Posterior vena cava (tissue), 2 donors: ENCODE measurements around the gene AEBP1. TPM values are rescaled to one million over a fixed set of nuclear protein-coding genes. Genes with fewer than 3 reads are reported as not detected.

Experiments used
- DNase-seq: peaks from one replicate; pipeline ENCODE4 v3.0.0-alpha.2; 2020; ENCODE audit warnings: low spot score
- intact Hi-C, 2 donors: fragments of 100-400 bp; cut with DNase I; formaldehyde crosslinking; loops; one replicate each; pipeline versions ENCODE4 v1.14.1 to v1.14.2; 2022 to 2023
- total RNA-seq, 2 donors: library from RNA; stranded (reverse); fragmentation: NEBNext Ultra II Directional; extraction: Animal tissue kit (Norgen Biotek cat#: 25700); gene quantifications; one replicate each; pipeline ENCODE4 v1.2.1, GENCODE V29; 2021
- donor health status: DM: yes; HTN: yes; CAD: no.
- donor health status: DM: yes; HTN: yes; CAD: no.

AEBP1 gene
- total RNA-seq, 2 donors from 2014 or later = 783 to 919 TPM

DNA sequence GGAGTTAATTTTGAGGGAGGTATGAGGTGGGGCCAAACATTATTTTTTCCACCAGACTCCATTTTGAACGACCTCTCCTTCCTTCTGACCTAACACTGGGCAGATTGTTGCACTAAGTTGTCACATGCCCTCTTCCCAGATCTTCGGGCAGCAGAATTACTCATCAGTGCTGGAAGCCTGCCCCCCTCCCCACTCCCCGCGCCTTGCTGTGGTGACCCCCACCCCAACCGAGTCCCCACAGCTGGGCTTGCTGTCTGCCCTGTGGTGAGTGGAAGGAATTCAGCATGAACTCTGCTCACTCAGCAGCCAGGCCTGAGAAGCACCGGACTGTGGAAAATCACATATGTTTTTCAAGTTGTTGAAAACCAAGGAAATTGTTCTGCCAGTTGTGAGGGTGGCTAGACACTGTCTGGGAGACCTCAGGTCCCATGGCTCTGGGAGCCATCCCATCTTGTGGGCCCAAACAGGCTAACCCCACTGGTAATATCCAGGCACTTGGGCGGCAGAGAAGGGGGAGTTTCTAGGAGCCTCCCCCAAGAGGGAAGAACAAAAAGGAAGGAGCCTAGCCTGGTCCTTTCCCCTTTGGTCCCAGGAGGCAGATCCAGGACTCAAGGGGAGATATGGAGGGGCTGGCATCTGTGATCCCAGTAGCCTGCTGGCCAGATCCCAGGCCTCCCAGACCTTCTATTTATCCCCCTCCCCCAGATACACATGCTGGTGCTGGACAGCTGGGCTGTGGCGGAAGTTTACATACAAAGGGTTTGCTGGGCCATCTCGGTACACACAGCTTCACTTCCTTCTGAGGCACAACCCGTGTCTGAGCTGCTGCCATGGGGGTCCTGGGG is 3.5 kb upstream of the AEBP1 start:
- intact Hi-C loops = no loop called here
- no peak for DNase-seq

DNA sequence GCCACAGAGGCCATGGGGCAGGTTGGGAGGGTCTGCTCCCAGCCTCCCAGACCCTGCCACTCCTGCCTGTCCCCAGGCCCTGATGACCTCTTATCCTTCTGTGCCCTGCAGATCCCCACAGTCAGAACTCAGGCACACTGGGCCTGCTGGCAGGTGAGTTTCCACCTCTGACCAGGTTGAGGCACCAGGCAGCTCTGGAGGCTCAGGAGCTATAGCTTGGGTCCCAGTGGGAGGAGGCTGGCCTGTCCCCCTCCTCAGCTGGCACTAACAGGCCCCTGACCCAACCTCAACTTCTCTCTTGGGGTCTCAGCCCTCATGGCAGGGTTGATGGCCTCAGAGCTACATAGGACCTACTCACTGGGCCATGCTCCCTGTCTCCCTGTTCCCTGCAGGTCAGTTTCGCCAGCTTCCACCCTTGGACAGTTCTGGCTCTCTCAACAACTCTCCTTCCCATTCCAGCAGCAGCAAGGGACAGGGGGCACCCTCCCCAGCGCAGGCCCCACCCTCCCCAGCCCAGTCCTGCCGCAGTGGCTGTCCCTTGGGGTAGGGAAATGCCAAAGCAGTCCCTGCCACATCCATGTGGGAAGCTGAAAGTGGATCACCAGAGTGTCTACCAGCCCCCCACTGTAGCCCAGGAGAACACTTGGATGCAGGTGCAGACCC is 2.7 kb upstream of the AEBP1 start:
- DNase-seq = no peak
- intact Hi-C loops = no loop called here

DNA sequence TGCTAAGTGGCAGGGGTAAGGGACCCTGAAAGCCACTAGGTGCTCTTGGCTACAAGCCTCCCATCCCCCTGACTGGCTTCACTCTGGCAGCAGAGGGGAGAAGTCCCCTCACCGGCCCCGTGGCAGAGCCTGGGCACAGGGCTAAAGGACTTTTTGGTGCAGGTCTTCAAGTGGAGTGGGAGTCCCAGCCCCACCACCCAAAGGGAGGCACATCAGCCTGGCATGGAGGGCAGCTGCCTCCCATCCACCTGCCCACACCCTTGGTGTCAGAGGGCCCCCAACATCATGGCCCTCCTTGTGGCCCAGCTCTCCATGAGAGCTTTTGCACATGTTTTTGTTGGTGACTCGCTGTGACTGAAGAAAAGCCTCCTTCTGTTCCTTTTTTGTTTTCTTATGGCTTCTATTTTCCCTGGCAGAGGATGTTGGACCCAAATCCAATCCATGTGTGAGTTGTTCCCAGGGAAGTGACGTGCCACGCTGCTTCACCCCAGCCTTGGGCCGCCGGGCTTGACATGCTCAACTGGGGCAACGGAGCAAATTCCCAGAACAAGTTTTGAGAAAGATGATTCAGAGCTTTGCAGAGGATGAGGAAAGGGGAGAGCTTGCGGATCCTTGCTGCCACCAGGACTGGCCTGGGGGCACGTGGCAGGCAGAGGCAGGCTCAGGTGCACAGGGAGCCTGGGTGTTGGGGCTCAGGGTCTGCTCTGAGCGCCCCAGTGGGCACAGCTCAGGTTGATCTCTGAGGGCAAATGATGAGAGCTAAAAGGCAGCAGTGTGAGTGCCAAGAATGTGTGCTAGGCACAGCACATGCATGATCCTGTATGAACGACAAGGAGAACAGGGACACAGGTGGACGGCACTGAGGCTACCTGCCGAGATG is 1.9 kb upstream of the AEBP1 start:
- peak; percentile 94 for DNase-seq
- intact Hi-C loops = no loop called here

GRCh38 chr7:44102846-44103565 is 1.1 kb upstream of the AEBP1 start:
- peak; percentile 64 for DNase-seq
- intact Hi-C loops = no loop called here

GRCh38 chr7:44103566-44103922 is 601 bp upstream of the AEBP1 start:
- intact Hi-C loops = no loop called here
- peak; percentile 64 for DNase-seq

- DNase-seq = peak; percentile 87
- intact Hi-C loops = no loop called here
These were observed 971 bp downstream of the AEBP1 start for GRCh38 chr7:44104860-44105771.

DNA sequence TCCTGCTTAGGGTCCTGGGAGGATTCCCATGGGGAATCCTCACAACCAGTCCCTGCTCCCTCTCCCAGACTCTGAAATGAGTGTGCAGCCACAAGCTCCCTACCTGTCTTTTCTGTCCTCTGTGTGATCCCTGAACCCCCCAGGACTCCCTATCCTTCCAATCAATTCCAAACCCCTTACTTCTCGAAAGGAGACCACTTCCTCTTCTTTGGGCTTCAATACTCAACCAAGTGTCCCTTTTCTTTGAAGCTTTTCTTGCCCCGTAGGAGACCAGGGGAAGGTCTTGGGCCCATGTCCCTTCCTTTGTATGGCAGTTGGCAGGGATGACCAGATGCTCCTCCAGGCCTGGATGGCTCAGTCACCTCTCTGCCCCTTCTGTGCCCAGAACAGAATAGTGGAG is 1.7 kb downstream of the AEBP1 start:
- intact Hi-C loops = no loop called here

DNA sequence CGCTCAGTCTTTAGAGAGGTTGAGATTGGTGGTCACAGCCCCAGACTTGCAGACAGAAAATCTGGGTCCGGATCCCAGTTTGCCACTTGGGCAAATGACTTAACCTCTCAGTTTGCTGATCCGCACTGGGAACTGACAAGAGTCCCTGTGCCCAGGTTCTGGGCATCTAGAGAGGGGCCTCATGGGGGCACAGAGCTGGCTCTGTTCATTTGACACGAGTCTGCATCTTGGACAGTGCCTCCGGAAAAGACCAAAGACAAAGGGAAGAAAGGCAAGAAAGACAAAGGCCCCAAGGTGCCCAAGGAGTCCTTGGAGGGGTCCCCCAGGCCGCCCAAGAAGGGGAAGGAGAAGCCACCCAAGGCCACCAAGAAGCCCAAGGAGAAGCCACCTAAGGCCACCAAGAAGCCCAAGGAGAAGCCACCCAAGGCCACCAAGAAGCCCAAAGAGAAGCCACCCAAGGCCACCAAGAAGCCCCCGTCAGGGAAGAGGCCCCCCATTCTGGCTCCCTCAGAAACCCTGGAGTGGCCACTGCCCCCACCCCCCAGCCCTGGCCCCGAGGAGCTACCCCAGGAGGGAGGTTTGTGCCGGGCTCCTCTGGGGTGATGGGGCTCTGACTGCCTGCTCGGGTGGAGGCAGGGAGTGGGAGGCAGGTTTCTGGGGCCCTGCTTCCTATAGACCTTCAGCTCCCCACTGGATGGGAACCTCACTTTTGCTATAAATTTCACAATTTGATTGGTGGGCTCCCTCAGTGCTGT is 2.3 kb downstream of the AEBP1 start:
- peak; percentile 59 for DNase-seq
- intact Hi-C loops = no loop called here

More for the DNA sequence above, 1.7 kb downstream of the AEBP1 start:
- DNase-seq = no peak

DNA sequence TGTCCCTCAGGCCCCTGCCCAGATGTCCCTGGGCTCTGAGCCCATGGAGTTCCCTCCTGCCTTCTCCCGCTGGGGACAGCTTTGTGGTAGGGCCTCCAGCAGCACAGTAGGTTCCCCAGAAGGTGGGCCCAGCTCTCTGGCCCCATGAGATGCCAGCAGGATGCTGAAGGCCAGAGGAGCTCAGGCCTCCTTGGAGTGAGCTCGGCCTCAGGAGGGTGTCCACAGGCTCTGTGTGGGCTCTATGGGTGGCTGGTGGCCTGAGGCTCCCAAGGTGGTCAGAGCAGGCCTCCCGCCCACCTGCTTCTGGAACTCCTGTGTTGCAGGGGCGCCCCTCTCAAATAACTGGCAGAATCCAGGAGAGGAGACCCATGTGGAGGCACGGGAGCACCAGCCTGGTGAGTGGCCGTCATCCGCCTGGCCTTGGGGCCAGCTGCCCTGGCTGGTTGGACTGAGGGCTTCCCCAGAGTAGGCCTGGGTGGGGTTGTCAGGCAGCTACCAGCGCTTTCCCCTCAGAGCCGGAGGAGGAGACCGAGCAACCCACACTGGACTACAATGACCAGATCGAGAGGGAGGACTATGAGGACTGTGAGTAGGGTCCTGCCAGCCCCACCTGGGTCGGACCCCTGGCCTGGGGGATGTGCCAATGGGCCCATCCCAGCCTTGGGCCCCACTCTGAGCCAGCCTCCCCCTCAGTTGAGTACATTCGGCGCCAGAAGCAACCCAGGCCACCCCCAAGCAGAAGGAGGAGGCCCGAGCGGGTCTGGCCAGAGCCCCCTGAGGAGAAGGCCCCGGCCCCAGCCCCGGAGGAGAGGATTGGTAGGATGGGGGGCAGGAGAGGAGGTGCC is 3.2 kb downstream of the AEBP1 start:
- intact Hi-C loops = no loop called here
- DNase-seq = peak; percentile 71

DNA sequence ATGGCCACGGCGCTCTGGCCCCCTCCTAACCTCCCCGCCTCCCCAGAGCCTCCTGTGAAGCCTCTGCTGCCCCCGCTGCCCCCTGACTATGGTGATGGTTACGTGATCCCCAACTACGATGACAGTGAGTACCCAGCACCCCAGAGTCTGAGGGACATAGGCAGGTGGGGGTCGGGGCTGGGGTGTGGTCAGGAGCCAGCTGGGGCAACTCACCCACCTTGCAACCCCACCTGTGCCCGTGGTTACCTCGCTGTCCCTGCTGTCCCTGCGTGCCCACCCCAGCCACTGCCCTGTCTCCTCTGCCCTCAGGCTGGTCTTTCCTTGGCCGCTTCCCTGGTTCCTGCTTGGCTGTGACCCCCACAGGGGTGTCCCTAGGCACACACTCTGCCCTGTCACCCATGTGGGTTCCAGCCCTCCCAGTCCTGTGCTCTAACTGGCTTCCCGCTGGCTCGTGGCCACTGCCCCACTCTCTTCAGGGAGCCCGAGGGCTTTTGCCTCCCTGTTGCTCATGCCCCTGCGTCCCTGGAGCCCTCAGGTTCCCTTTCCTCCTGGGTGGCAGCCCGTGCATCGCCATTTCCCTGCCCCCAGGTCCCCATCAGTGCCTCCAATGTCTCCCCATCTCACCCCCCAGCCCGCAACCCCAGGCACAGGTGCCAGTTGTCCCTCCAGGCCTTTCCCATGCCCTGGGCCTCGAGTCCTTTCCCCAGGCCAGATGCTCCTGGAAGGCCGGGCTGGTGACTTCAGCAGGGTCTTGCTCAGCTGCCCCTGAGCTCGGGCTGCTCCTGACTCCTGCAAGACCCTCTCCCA is 4.0 kb downstream of the AEBP1 start:
- no peak for DNase-seq
- intact Hi-C loops = no loop called here

DNA sequence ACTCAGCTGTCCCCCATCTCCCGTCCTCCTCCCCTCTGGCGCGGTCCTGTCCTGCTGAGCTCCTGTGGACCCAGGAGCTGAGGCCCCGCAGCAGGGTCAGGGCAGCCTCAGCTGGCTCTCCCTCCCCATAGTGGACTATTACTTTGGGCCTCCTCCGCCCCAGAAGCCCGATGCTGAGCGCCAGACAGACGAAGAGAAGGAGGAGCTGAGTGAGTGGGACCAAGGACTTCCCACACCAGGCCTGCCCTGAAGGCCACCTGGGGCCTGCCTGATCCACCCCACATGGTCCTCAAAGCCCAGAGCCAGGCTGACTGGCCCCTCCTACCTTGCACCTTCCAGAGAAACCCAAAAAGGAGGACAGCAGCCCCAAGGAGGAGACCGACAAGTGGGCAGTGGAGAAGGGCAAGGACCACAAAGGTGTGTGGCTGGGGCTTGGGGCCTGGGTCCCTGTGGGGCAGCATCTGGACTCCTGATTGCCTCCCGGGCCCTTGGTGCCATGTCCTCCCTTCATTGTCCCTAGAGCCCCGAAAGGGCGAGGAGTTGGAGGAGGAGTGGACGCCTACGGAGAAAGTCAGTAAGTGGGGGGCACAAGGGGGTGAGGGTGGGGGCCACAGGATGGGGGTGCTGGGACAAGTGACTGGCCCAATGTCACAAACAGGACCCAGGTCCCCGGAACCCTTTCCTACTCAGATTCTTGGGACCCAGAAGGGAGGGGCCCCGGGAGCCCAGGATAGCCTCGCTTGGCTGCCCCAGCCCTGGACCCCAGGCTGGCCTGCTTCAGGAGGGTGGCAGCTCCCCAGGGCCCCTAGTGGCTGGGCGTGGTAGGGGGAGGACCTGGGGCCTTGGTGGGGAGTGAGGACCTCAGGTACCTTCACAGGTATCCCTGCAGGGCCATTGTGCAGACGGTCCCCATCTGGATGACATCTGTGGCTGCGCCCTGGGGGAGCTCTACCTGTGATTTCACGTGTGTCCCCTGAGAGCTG is 4.9 kb downstream of the AEBP1 start:
- intact Hi-C loops = no loop called here
- DNase-seq = peak; percentile 80

DNA sequence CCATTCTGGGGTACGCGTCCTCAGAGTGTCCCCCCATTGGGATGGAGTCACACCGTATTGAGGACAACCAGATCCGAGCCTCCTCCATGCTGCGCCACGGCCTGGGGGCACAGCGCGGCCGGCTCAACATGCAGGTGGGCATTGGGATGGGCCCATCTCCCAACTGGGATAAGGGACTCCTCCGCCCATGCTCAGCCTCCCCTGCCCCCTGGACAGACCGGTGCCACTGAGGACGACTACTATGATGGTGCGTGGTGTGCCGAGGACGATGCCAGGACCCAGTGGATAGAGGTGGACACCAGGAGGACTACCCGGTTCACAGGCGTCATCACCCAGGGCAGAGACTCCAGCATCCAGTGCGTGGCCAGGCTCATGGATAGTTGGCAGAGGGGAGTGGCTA is 5.8 kb downstream of the AEBP1 start:
- intact Hi-C loops = loop anchor here (5.0 kb wide), 1 partner anchor 33 kb away; no protein-coding TSS in a partner anchor
- no peak for DNase-seq

DNA sequence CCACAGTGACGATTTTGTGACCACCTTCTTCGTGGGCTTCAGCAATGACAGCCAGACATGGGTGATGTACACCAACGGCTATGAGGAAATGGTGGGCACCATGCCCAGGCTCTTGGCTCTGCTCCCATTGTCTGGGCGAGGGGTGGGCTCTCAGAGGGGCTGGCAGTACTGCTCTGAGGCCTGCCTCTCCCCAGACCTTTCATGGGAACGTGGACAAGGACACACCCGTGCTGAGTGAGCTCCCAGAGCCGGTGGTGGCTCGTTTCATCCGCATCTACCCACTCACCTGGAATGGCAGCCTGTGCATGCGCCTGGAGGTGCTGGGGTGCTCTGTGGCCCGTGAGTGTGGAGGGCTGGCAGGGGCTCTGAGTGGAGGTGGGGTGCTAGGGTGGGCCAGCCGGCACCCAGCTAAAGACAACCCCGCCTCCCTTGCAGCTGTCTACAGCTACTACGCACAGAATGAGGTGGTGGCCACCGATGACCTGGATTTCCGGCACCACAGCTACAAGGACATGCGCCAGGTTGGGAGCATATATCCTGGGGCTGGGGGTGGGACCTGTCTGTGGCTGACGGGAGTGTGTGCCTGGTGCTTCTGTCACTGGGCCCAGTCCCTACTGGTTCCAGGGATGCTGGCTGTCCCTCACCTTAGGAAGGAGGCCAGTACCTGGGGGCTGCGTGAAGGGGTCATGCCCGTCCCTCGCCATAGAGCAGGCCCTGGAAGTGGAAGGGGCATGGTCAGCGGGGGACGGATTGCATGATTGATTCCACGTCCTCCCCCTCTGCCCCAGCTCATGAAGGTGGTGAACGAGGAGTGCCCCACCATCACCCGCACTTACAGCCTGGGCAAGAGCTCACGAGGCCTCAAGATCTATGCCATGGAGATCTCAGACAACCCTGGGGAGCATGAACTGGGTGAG is 6.8 kb downstream of the AEBP1 start:
- no peak for DNase-seq
- intact Hi-C loops = loop anchor here (5.0 kb wide), 1 partner anchor 34 kb away; no protein-coding TSS in a partner anchor

DNA sequence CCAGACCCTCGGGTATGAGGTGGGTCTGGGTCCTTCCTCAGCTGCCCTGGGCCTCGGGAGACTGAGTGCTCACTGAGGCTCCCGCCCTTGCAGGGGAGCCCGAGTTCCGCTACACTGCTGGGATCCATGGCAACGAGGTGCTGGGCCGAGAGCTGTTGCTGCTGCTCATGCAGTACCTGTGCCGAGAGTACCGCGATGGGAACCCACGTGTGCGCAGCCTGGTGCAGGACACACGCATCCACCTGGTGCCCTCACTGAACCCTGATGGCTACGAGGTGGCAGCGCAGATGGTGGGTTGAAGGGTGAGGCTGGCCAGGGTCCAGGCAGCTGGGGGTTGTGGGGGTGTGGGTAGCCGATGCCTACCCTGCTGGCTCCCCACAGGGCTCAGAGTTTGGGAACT is 7.6 kb downstream of the AEBP1 start:
- DNase-seq = no peak
- intact Hi-C loops = loop anchor here (5.0 kb wide), 1 partner anchor 34 kb away; no protein-coding TSS in a partner anchor
